Activated CD4-positive, alpha-beta memory T cell treated with anti-CD3 and anti-CD28 coated beads for 36 hours (primary cell): ENCODE data around the gene THSD7B. TPM values are rescaled to one million over a fixed set of nuclear protein-coding genes. Genes with fewer than 3 reads are reported as not detected.

Experiments used
- CTCF ChIA-PET: fragments of 350-600 bp; sonication (Branson Sonifier 250); formaldehyde crosslinking; loops from one replicate; lab custom pipeline; 2021; ENCODE audit warnings: antibody characterized with exemption, inconsistent platforms; lab: Charles Lee
- POLR2A ChIA-PET: fragments of 350-600 bp; sonication (Branson Sonifier 250); formaldehyde crosslinking; loops from one replicate; lab custom pipeline; 2021; ENCODE audit warnings: antibody characterized with exemption; lab: Charles Lee
- DNase-seq: peaks from one replicate; pipeline ENCODE4 v3.0.0-alpha.2; 2020
- H3K27ac Mint-ChIP-seq: one replicate; pipeline ENCODE4 v1.8.0; 2021; ENCODE audit warnings: mixed read lengths
- H3K27me3 Mint-ChIP-seq: one replicate; pipeline ENCODE4 v1.8.0; 2021; ENCODE audit warnings: mixed read lengths
- H3K36me3 Mint-ChIP-seq: one replicate; pipeline ENCODE4 v1.8.0; 2021; ENCODE audit warnings: mixed read lengths
- H3K4me1 Mint-ChIP-seq: one replicate; pipeline ENCODE4 v1.8.0; 2021; ENCODE audit warnings: low read depth, mixed read lengths
- H3K4me3 Mint-ChIP-seq: one replicate; pipeline ENCODE4 v1.8.0; 2021; ENCODE audit warnings: mild to moderate bottlenecking, mixed read lengths
- H3K9me3 Mint-ChIP-seq: one replicate; pipeline ENCODE4 v1.8.0; 2021; ENCODE audit warnings: mixed read lengths
- intact Hi-C: fragments of 100-400 bp; cut with micrococcal nuclease; formaldehyde crosslinking; loops from one replicate; pipeline ENCODE4 v1.15.1; 2023
- total RNA-seq, 2 experiments: library from RNA; stranded (reverse); gene quantifications; one replicate each; pipeline ENCODE4 v1.2.3, GENCODE V29; 2021

THSD7B gene
- total RNA-seq, 2 experiments from 2014 or later, result not detected

- intact Hi-C loops, result no loop called here
- Mint-ChIP-seq H3K9me3 (no peaks in the 10 kb centered on the region), H3K27me3 (no peaks in the 10 kb centered on the region), H3K4me3 (no peak overlapping the region), H3K36me3 (no peaks in the 10 kb centered on the region), H3K27ac (no peak overlapping the region), H3K4me1 (no peaks in the 10 kb centered on the region)
- no peak for DNase-seq
- CTCF ChIA-PET, result no interaction called here
- POLR2A ChIA-PET, result no interaction called here
Observed at GRCh38 chr2:137179542-137179941, 414.2 kb downstream of the THSD7B start.

GRCh38 chr2:137180012-137180411 is 414.7 kb downstream of the THSD7B start:
- H3K36me3 Mint-ChIP-seq, result no peaks in the 10 kb centered on the region
- no peak overlapping the region for H3K27ac Mint-ChIP-seq
- intact Hi-C loops, result no loop called here
- H3K27me3 Mint-ChIP-seq, result no peaks in the 10 kb centered on the region
- no peaks in the 10 kb centered on the region for H3K4me1 Mint-ChIP-seq
- POLR2A ChIA-PET, result no interaction called here
- H3K9me3 Mint-ChIP-seq, result no peaks in the 10 kb centered on the region
- DNase-seq, result no peak
- CTCF ChIA-PET, result no interaction called here
- no peak overlapping the region for H3K4me3 Mint-ChIP-seq

- POLR2A ChIA-PET, result no interaction called here
- H3K4me1 Mint-ChIP-seq, result no peaks in the 10 kb centered on the region
- CTCF ChIA-PET, result no interaction called here
- H3K9me3 Mint-ChIP-seq, result peaks cover 10% of the 10 kb centered on the region
- no peaks in the 10 kb centered on the region for H3K36me3 Mint-ChIP-seq
- no peak overlapping the region for H3K27ac Mint-ChIP-seq
- DNase-seq, result no peak
- intact Hi-C loops, result no loop called here
- no peak overlapping the region for H3K4me3 Mint-ChIP-seq
- H3K27me3 Mint-ChIP-seq, result no peaks in the 10 kb centered on the region
Observed at GRCh38 chr2:137181370-137181769, 416.0 kb downstream of the THSD7B start.

GRCh38 chr2:137182071-137182470 is 416.7 kb downstream of the THSD7B start:
- no peak overlapping the region for H3K27ac Mint-ChIP-seq
- no peaks in the 10 kb centered on the region for H3K36me3 Mint-ChIP-seq
- H3K4me3 Mint-ChIP-seq, result no peak overlapping the region
- intact Hi-C loops, result no loop called here
- ChIA-PET POLR2A (no interaction called here), CTCF (no interaction called here)
- no peak for DNase-seq
- no peaks in the 10 kb centered on the region for H3K27me3 Mint-ChIP-seq
- no peaks in the 10 kb centered on the region for H3K4me1 Mint-ChIP-seq
- H3K9me3 Mint-ChIP-seq, result peaks cover 10% of the 10 kb centered on the region

- Mint-ChIP-seq H3K36me3 (no peaks in the 10 kb centered on the region), H3K27me3 (no peaks in the 10 kb centered on the region), H3K27ac (no peak overlapping the region), H3K4me3 (no peak overlapping the region), H3K4me1 (no peaks in the 10 kb centered on the region), H3K9me3 (peaks cover 10% of the 10 kb centered on the region)
- intact Hi-C loops, result no loop called here
- DNase-seq, result no peak
- ChIA-PET POLR2A (no interaction called here), CTCF (no interaction called here)
Observed at GRCh38 chr2:137183206-137183898, 418.0 kb downstream of the THSD7B start.

GRCh38 chr2:137185378-137186078 is 420.2 kb downstream of the THSD7B start:
- H3K4me1 Mint-ChIP-seq, result no peaks in the 10 kb centered on the region
- peaks cover 10% of the 10 kb centered on the region for H3K9me3 Mint-ChIP-seq
- DNase-seq, result no peak
- H3K27me3 Mint-ChIP-seq, result no peaks in the 10 kb centered on the region
- intact Hi-C loops, result no loop called here
- ChIA-PET POLR2A (no interaction called here), CTCF (no interaction called here)
- H3K36me3 Mint-ChIP-seq, result no peaks in the 10 kb centered on the region
- H3K4me3 Mint-ChIP-seq, result no peak overlapping the region
- no peak overlapping the region for H3K27ac Mint-ChIP-seq

GRCh38 chr2:137187216-137187615 is 421.9 kb downstream of the THSD7B start:
- no peak for DNase-seq
- CTCF ChIA-PET, result no interaction called here
- H3K9me3 Mint-ChIP-seq, result peaks cover 10% of the 10 kb centered on the region
- H3K4me3 Mint-ChIP-seq, result no peak overlapping the region
- POLR2A ChIA-PET, result no interaction called here
- H3K27me3 Mint-ChIP-seq, result no peaks in the 10 kb centered on the region
- intact Hi-C loops, result no loop called here
- H3K4me1 Mint-ChIP-seq, result no peaks in the 10 kb centered on the region
- no peaks in the 10 kb centered on the region for H3K36me3 Mint-ChIP-seq
- H3K27ac Mint-ChIP-seq, result no peak overlapping the region

- DNase-seq, result no peak
- no peak overlapping the region for H3K4me3 Mint-ChIP-seq
- peaks cover 4% of the 10 kb centered on the region for H3K9me3 Mint-ChIP-seq
- ChIA-PET POLR2A (no interaction called here), CTCF (no interaction called here)
- H3K27me3 Mint-ChIP-seq, result no peaks in the 10 kb centered on the region
- H3K4me1 Mint-ChIP-seq, result no peaks in the 10 kb centered on the region
- intact Hi-C loops, result no loop called here
- H3K27ac Mint-ChIP-seq, result no peak overlapping the region
- no peaks in the 10 kb centered on the region for H3K36me3 Mint-ChIP-seq
Observed at GRCh38 chr2:137190411-137191195, 425.3 kb downstream of the THSD7B start.

- no peak overlapping the region for H3K27ac Mint-ChIP-seq
- H3K4me1 Mint-ChIP-seq, result no peaks in the 10 kb centered on the region
- ChIA-PET POLR2A (no interaction called here), CTCF (no interaction called here)
- intact Hi-C loops, result no loop called here
- no peak for DNase-seq
- H3K9me3 Mint-ChIP-seq, result no peaks in the 10 kb centered on the region
- no peak overlapping the region for H3K4me3 Mint-ChIP-seq
- H3K36me3 Mint-ChIP-seq, result no peaks in the 10 kb centered on the region
- H3K27me3 Mint-ChIP-seq, result no peaks in the 10 kb centered on the region
Observed at GRCh38 chr2:137192366-137193310, 427.3 kb downstream of the THSD7B start.

GRCh38 chr2:137193401-137193800 is 428.1 kb downstream of the THSD7B start:
- H3K4me1 Mint-ChIP-seq, result no peaks in the 10 kb centered on the region
- intact Hi-C loops, result no loop called here
- DNase-seq, result no peak
- no peaks in the 10 kb centered on the region for H3K9me3 Mint-ChIP-seq
- CTCF ChIA-PET, result no interaction called here
- POLR2A ChIA-PET, result no interaction called here
- no peaks in the 10 kb centered on the region for H3K27me3 Mint-ChIP-seq
- H3K4me3 Mint-ChIP-seq, result no peak overlapping the region
- no peaks in the 10 kb centered on the region for H3K36me3 Mint-ChIP-seq
- H3K27ac Mint-ChIP-seq, result no peak overlapping the region

- ChIA-PET POLR2A (no interaction called here), CTCF (no interaction called here)
- Mint-ChIP-seq H3K4me3 (no peak overlapping the region), H3K4me1 (no peaks in the 10 kb centered on the region), H3K9me3 (no peaks in the 10 kb centered on the region), H3K27me3 (no peaks in the 10 kb centered on the region), H3K27ac (no peak overlapping the region), H3K36me3 (no peaks in the 10 kb centered on the region)
- no peak for DNase-seq
- intact Hi-C loops, result no loop called here
Observed at GRCh38 chr2:137194111-137194510, 428.8 kb downstream of the THSD7B start.

- Mint-ChIP-seq H3K4me1 (no peaks in the 10 kb centered on the region), H3K4me3 (no peak overlapping the region), H3K9me3 (no peaks in the 10 kb centered on the region), H3K36me3 (no peaks in the 10 kb centered on the region), H3K27me3 (peaks cover 1% of the 10 kb centered on the region), H3K27ac (no peak overlapping the region)
- POLR2A ChIA-PET, result no interaction called here
- intact Hi-C loops, result no loop called here
- CTCF ChIA-PET, result no interaction called here
- no peak for DNase-seq
Observed at GRCh38 chr2:137199751-137200150, 434.4 kb downstream of the THSD7B start.
